DMS153 treated with DMSO at 0.1 percent for 48 hours (cell line): ENCODE measurements around the gene GP9.
"Not testable (repeated sequence)": the region's sequence is repeated elsewhere in the genome, so short reads cannot be mapped to it uniquely, and the experiment has no call there.

Experiments
- DNase-seq: peaks from one replicate; lab custom pipeline; 2025; ENCODE audit not compliant: unreplicated experiment; lab: John Stamatoyannopoulos, UW

The GP9 gene

DNA sequence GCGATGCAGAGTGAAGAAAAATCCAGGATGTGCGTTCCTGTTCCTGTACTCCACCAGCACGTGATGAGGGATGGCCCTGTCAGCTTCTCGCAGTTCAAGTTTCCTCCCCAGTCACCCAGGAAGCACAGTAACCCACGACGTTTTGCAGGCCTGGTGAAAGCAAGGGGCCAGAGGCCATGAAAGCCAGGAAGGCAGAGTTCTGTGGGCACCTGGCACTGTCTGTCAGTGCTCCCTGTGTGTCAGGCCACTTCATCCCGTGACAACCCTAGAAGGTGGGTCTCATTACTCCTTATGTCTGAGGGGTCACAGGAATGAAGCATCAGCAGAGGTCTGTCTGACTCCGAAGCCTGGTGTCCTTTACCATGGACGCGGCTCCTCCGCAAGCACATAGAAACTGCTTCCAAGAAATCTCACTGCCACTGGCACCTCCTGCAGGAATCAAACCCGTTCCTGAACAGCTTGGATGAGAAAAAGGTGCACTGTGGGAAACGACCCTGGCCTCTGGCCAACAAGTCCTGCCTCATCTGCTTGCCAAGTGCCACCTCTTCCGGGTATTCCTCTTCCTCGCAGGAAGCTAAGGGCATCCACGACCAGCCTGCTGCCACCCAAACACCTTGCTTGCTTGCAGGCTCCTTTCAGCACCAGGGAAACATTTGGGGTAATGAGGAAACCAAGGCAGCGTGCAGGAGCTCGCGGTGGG, 46.4 kb downstream of the GP9 start:
- DNase-seq = no peak

DNA sequence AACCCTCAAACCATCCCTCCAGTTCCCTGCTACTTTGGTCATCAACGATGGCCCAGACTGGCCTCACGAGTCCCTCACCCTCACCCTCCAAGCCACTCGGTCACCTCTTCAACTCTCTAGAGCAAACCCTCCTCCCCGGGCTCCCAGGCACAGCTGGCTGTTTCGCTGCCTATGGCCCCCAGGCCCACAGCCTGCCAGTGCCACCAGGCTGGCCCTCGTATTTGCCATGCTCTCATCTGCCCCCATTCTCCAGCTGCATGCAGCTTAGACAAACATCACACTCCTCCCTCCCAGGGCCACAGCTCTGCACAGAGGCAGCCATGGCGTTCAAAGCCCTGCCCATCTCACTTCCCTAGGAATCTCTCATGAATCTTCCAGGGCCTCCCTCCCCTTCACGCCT, 47.2 kb downstream of the GP9 start:
- DNase-seq = no peak

DNA sequence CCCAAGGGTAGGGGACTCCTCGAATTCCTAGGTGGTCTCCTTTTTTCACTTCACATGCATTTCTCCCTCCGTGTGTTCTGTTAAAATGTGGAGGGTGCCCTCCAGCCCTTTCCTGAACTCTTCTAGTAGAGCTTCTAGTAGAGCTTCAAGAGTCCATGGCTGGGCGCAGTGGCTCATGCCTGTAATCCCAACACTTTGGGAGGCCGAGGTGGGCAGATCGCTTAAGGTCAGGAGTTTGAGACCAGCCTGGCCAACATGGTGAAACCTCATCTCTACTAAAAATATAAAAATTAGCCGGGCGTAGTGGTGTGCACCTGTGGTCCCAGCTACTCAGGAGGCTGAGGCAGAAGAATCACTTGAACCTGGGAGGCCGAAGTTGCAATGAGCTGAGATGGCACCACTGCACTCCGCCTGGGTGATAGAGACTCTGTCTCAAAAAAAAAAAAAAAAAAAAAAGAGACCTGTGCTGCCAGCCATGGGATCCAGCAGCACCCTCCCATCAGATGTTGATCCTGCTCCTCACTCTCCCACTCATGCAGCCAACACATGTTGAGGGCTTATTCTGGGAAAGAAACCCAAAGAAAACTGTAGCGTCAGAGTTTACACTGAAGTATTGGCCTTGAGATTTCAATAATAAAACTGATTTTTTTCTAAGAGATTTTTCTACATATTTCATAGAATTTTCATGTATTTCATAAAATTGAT, 50.6 kb downstream of the GP9 start:
- not testable (repeated sequence) for DNase-seq
